Measurements from ENCODE around the gene RAPGEF1.
A peak's percentile ranks its signal among the peaks of the same experiment; 100 is the strongest.
"Not testable (repeated sequence)": the region's sequence is repeated elsewhere in the genome, so short reads cannot be mapped to it uniquely, and the experiment has no call there.

RAPGEF1 gene

GRCh38 chr9:131703697-131704096 lies 36.2 kb downstream of the RAPGEF1 start:
- peak; percentile 5 for DNase-seq

GRCh38 chr9:131702911-131703310 lies 37.0 kb downstream of the RAPGEF1 start:
- peak; percentile 26 for DNase-seq

- no peak for DNase-seq
Measured at GRCh38 chr9:131701789-131702337, 38.0 kb downstream of the RAPGEF1 start.

GRCh38 chr9:131701436-131701781 lies 38.5 kb downstream of the RAPGEF1 start:
- DNase-seq = no peak

- no peak for DNase-seq
Measured at GRCh38 chr9:131700765-131701435, 39.0 kb downstream of the RAPGEF1 start.

GRCh38 chr9:131700076-131700475 lies 39.8 kb downstream of the RAPGEF1 start:
- DNase-seq = peak; percentile 2

- DNase-seq = no peak
Measured at GRCh38 chr9:131698618-131698985, 41.3 kb downstream of the RAPGEF1 start.

GRCh38 chr9:131697908-131698617 lies 41.8 kb downstream of the RAPGEF1 start:
- peak; percentile 40 for DNase-seq

- peak; percentile 56 for DNase-seq
Measured at GRCh38 chr9:131697097-131697496, 42.8 kb downstream of the RAPGEF1 start.

GRCh38 chr9:131695836-131696460 lies 43.9 kb downstream of the RAPGEF1 start:
- peak; percentile 20 for DNase-seq

GRCh38 chr9:131695366-131695765 lies 44.5 kb downstream of the RAPGEF1 start:
- DNase-seq = peak; percentile 40

GRCh38 chr9:131693651-131694597 lies 46.0 kb downstream of the RAPGEF1 start:
- peak; percentile 11 for DNase-seq

GRCh38 chr9:131692612-131693562 lies 47.0 kb downstream of the RAPGEF1 start:
- DNase-seq = no peak

GRCh38 chr9:131691969-131692611 lies 47.8 kb downstream of the RAPGEF1 start:
- DNase-seq = peak; percentile 19

- DNase-seq = no peak
Measured at GRCh38 chr9:131690941-131691573, 48.8 kb downstream of the RAPGEF1 start.

- DNase-seq = peak; percentile 4
Measured at GRCh38 chr9:131690462-131690861, 49.4 kb downstream of the RAPGEF1 start.

GRCh38 chr9:131688377-131688776 lies 51.5 kb downstream of the RAPGEF1 start:
- no peak for DNase-seq

- DNase-seq = no peak
Measured at GRCh38 chr9:131685753-131686706, 53.8 kb downstream of the RAPGEF1 start.

- DNase-seq = not testable (repeated sequence)
Measured at GRCh38 chr9:131683094-131683493, 56.8 kb downstream of the RAPGEF1 start.
